ENCODE data around the gene SH2B3.
"Not testable (repeated sequence)": the region's sequence is repeated elsewhere in the genome, so short reads cannot be mapped to it uniquely, and the experiment has no call there.

Gene SH2B3

DNA sequence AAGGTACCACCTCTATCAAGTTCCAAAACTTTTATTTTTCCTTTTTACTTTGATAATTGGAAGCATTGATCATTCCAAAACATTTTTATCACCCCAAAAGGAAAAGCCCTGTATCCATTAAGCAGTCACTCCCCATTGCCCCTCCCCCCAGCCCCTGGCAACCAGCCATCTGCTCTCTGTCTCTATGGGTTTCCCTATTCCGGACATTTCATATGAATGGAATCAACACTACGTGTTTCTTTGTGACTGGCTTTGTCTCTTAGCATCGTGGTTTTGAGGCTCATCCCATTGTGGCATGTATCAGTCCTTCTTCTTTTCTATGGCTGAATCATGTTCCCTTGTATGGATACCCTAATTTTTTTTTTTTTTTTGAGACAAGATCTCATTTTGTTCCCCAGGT, 18.8 kb upstream of the SH2B3 start:
- DNase-seq (ENCODE audit: low read depth in 2 of 2): no peak

DNA sequence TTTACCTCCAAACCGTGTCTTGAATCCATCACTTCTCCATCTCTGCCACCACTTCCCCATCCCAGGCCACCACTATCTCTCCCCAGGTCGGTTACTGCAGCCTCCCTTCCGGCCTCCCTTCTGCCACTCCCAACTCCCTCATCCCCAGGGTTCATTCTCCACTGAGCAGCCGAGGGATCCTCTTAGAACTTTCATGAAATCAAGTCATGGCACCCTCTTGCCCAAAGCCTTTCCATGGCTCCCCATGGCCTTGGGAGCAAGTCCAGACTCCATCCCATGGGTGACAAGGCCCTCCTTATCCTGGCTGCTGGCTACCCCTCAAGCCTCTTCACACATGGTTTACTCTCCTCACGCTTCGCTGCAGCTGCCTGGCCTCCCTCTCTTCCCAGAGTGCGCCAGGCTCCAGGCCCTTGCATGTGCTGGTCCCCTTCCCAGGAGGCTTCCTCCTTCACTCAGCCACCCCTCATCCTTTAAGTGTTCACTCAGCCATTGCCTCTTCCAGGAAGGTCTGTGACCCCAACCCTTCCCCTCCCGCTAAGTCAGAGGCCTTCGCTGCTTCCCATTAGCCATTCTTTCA, 17.9 kb upstream of the SH2B3 start:
- DNase-seq (ENCODE audit: low read depth in 2 of 2): no peak

DNA sequence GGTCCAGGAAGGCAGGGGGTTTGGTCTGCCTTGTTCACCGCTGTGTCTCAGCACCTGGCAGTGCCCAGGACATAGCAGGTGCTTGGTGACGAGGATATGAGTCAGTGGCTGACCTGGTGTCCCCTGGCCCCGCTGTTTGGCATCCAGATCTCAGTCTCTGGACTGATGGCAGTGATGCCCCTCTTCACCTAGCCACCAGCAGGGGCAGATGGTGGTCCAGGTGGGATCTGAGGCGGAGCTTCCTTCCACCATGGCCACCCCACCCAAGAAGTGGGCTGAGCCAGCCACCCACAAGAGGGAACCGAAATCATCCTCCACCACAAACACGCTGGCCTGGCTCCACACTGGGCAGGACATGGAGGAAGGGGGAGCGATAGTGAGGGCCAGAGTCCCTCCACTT, 16.1 kb upstream of the SH2B3 start:
- DNase-seq (ENCODE audit: low read depth in 2 of 2): no peak

DNA sequence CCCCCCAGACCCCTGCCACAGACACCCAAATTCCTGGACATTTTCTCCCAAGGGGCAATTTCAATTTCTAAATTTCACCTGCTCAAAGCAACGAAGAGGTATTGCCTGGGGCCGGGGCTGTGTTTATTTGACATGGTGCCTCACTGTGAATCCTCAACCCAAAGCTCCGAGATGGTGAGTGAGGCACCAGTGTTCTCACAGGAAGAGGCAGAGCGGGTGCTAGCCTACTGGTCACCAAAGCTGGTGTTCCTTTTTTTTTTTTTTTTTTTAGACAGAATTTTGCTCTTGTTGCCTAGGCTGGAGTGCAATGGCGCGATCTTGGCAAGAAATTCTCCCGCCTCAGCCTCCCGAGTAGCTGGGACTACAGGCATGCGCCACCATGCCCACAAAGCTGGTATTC, 14.8 kb upstream of the SH2B3 start:
- DNase-seq (ENCODE audit: low read depth in 2 of 2): no peak

DNA sequence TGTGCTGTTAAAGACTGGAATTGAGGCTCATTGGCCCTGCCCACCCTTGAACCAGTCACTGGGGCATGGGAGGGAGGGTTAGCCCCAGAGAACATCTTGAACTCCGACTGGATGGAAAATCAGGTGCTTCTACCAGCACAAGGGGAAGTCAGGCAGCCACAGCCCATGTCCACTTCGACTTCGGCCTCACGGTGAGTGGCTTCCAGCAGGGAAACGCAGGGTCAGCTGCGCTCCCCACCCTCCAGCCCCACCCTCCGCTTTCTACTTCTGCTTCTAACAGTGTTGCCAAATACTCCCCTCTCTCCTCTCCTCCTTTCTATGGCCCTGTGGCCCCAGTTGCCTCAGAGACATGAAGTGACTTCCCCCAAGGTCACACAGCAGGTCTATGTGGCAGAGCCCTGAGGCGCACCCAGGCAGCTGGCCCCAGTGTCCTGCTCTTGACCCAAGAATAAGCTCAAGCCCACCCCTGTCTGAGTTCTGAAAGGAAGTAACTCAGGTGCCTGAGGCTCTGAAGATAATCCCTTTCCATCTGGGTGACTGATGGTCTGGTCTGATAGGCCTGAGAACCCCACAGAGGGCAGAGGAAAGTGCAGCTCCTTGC, 11.9 kb upstream of the SH2B3 start:
- no peak for DNase-seq (ENCODE audit: low read depth in 2 of 2)

DNA sequence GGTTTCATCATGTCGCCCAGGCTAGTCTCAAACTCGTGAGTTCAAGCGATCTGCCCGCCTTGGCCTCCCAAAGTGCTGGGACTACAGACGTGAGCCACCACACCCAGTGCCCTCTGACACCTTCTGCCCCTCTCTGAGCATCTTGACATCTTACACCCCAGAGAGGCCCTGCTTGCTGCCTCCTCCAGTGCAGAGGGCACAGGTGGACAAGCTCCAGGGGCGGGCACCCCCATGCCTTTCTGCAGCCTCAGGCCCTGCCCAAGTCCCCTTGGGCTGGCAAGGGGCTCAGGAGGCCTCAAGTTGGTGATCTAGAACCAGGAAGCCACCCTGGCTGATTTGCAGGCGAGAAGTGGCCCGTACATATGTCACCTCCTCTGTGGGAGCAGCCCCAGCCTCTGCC, 11.2 kb upstream of the SH2B3 start:
- no peak for DNase-seq (ENCODE audit: low read depth in 2 of 2)

- no peak for DNase-seq (ENCODE audit: low read depth in 2 of 2)
Observed at GRCh38 chr12:111395336-111396187, 10.2 kb upstream of the SH2B3 start.

DNA sequence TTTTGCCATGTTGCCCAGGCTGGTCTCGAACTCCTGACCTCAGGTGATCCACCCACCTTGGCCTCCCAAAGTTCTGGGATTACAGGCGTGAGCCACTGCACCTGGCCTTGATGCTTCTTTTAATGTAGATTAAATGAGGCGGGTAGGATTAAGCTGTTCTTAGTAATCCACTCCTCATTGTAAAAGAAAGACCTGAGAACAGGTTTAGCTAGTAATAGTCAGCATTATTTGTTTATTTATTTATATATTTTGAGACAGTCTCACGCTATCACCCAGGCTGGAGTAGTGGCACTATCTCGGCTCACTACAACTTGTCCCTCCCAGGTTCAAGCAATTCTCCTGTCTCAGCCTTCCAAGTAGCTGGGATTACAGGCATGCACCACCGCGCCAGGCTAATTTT, 9.5 kb upstream of the SH2B3 start:
- not testable (repeated sequence) for DNase-seq (ENCODE audit: low read depth in 2 of 2)

GRCh38 chr12:111396726-111397445, 8.8 kb upstream of the SH2B3 start:
- DNase-seq (ENCODE audit: low read depth in 2 of 2): peak; percentile 83 to 89

DNA sequence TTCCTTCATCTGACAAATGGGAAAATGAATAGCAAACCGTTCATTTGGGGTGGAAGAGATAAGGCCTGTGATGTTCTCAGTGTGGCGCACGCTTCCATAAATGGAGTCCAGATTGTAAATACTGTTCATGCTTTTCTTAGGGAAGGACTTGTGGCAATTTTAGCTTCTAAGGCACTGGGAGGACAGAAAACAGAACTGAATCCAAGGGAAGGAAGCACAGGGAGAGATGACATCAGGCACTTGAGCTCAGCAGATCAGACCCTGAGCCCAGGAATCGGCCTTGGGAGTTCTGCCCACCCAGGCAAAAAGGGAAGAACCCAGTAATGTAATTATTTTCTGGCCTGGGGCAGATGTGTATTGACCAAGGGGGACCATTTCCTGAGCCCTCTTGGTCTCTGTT, 7.2 kb upstream of the SH2B3 start:
- DNase-seq (ENCODE audit: low read depth in 2 of 2): no peak

DNA sequence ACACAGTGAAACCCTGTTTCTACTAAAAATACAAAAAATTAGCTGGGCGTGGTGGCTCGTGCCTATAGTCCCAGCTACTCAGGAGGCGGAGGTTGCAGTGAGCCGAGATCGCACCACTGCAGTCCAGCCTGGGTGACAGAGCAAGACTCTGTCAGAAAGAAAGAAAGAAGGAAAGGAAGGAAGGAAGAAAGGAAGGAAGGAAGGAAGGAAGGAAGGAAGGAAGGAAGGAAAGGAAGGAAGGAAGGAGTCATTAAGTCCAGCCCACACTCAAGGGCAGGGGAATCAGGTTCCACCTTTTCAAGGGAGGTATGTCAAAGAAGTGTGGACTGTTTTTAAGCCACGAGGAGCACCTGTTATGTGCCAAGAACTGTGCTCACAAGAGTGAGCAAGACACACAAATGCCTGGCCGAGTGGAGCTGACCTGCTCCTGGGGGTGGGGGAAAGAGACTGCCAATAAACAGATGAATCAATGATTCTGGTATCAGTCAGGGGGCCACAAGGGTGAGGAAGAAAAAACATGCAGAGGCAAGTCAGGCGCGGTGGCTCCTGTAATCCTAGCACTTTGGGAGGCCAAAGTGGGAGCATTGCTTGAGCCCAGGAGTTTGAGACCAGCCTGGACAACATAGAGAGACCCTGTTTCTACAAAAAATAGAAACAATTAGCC, 5.8 kb upstream of the SH2B3 start:
- DNase-seq (ENCODE audit: low read depth in 2 of 2): not testable (repeated sequence)

DNA sequence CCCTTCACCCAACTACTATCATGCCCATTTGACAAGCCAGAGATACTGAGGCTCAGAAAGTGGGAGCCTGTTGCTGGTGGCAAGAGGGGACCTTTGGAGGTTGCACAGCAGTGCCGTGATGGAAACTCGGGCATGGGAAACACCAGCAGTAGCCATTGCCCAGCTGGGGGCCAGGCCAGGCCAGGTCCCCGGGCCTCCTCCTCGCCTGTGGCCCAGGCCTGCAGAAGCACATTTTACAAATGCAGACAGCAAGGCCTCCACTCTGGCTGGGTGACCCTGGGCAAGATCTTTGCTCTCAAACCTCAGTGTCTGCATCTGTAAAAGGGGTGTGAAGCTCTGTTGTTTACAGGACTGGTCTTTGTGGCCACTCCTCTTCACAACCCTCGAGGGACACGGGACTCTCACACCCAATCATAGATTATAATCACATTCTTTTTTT, 4.5 kb upstream of the SH2B3 start:
- DNase-seq (ENCODE audit: low read depth in 2 of 2): no peak

GRCh38 chr12:111402490-111402824, 3.3 kb upstream of the SH2B3 start:
- DNase-seq (ENCODE audit: low read depth in 2 of 2): not testable (repeated sequence)

DNA sequence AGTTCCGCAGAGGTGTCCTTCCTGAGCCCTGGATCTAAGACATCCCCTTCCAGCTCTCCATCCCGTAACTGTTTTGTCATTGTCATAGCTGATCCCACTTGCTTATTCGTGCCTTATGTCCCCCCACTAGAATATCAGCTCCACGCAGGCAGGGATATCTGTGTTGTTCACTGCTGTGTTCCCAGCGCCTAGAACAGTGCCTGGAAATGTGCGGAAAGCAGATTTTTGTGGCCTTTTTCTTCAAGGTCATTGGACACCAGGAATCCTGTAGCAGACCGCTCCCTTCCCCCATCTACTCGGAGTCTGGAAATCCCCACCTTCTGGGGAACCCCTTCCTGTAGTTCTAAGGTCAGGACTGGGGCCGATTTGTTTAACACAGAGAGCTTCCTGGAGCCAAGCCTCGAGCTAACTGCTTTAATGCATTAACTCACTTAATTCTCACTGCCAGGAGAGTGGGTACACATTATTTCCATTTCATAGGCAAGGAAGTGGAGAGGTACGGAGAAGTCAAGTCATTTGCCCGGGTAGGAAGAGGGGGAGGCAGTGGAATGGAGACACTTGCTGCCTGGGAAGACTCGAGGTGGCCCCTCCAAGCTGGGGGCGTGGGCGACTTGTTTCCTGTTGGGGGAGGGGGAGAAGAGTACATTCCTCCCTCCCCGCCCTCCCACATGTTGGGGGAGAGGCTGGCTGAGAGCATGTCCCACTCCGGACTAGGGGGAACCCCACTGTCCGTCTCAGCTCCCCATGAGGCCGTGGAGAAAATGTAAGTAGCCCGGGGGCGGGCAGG, 1.2 kb upstream of the SH2B3 start:
- peak; percentile 67 to 69 for DNase-seq (ENCODE audit: low read depth in 2 of 2)

- peak; percentile 99 to 100 for DNase-seq (ENCODE audit: low read depth in 2 of 2)
Observed at GRCh38 chr12:111405149-111405858, 419 bp upstream of the SH2B3 start.

DNA sequence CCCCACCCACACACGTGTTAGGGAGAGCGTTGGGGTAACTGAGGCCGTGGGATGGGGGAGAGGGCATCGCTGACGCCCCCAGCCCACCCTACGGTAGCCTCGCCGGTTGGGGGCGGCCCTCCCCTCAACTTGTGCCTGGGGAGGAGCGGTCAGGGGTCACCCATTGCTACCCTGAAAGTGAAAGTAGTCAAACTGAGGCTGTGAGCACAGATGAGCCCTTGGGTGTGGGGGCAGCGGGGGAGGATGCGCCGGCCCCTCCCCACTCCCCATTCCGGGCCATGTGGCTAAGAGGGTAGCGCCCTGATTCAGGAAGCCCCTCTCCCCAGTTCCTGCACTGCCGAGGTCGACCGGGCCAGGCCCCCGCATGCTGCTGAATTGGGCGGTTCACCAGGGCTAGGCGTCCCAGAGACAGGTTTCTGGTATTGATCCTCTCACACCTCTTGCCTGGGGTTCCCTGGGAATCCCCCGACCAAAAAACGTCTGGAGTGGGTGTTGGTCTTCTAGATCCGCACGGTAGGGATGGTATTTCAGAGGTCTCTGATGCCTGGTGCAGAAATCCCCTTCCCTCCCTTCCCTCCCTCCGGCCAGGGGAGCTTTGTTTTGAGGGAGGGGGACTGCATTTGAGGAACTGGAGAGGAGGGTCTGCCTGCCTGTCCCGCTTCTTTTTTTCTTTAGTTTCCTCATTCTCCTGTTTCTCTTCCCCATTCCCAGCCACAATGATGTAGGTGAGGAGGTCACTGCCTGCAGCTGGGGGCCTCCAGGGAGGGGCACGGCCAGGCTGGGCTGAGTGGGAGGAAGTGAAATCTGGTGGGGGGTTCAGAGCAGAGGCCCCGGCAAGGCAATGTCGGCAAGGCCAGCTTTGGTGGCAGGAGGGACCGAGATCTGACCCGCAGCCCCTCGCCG, 1.0 kb downstream of the SH2B3 start:
- DNase-seq (ENCODE audit: low read depth in 2 of 2): peak in 1 of 2 donors; percentile 48

DNA sequence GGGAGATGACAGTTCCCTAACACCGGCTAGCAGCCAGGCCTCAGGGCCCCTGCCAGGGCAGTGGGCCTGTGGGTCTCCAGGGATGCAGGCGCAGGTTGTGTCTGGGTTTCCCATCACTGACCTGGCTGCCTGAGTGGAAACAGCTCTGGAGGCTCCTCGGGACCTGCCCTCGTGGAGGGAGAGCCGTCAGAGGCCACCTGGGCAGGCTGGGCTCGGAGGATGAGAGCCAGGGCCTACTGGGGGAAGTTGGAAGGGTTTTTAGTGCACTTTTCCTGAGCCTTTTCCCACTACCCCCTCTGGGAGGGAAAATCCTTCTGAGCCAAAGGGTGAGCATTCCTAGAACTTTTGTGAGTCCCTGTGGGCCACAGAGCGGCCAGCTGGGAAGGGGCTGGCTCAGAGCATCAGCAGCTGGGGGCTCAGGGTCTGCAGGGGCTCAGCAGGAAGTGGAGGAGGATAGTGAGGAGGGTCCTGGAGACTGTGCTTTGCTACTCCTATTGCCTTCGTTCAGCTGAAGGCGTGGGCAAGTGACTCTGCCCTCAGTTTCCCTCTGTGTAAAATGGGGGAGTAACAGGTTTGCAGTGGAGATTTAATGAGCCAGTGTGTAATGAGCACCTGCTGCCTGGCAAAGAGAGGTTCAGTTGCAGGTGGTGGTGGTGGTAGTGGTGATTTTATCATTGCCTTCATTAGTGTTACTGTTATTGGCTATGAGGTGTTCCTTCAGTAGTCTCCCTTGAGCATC, 1.8 kb downstream of the SH2B3 start:
- DNase-seq (ENCODE audit: low read depth in 2 of 2): no peak

DNA sequence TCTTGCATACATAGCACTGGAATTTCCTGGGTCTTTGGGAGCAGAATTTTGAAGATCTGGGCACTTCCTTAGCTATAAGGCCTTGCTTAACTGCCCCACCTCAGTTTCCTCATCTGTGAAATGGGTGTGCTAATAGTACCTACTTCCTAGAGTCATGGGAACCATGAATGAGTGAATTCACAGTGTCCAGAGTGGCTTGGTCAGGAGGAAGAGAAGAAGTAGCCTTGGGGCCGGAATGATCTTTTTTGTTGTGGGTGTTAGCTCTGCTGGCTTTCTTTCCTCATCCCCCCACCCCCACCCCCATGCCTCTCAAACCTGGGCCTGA, 2.4 kb downstream of the SH2B3 start:
- no peak for DNase-seq (ENCODE audit: low read depth in 2 of 2)
